Skin of body (tissue), 3 donors: ENCODE measurements around the gene IFT88. TPM values are rescaled to one million over a fixed set of nuclear protein-coding genes. Genes with fewer than 3 reads are reported as not detected.
A peak's percentile ranks its signal among the peaks of the same experiment; 100 is the strongest.

Source experiments
- DNase-seq: peaks from one replicate; lab custom pipeline; 2025; lab: John Stamatoyannopoulos, UW
- small RNA-seq: library from RNA; depleted of rRNA; stranded (forward); fragments of <200 nt; gene quantifications from one replicate; pipeline ENCODE3, GENCODE V24; 2014; ENCODE audit warnings: low replicate concordance
- total RNA-seq: library from RNA; depleted of rRNA; stranded (reverse); fragments of >200 nt; gene quantifications from one replicate; pipeline ENCODE4 v1.2.3, GENCODE V29; 2014

IFT88 gene
- total RNA-seq, 1 donor from 2014 or later, result 21.1 TPM

DNA sequence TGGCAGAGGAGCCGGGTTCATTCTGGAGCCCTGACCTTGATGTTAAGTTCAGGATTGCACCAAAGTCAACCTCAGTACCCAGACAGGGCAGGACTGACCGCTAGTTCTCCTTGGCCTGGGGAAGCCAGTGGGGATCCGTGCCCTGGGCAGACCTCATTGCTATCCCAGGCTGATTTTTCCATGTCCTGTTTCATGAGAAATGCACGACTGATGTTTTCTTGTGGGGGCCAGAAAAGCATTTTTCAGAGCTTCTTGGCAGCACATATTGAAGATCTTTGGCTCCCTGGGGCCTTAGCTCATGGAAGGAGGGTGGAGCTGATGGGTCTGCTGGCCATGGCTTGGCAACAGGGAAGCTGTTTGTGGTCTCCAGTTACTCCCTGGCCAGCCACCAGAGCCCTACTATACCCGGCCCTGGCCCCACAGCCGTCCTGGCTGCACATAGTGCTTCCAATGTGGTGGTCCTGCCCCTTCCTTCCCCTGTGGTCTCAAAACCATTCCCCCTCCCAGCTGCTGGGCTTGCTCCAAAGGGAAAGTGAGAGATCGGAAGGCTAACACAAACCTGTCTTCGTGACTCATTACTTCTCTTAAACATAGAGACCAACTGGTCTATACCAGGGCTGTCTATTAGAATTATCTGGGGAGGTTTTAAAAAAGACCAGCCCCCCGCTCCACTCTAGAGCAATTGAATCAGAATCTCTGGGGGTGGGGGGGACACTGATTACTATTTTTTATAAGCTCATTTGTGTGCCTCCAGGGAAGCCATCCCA is 147.8 kb downstream of the IFT88 start:
- peak; percentile 94 for DNase-seq

- DNase-seq, result peak; percentile 47
Observed at GRCh38 chr13:20715330-20715712, 148.4 kb downstream of the IFT88 start.

GRCh38 chr13:20716951-20717350 is 150.0 kb downstream of the IFT88 start:
- no peak for DNase-seq

DNA sequence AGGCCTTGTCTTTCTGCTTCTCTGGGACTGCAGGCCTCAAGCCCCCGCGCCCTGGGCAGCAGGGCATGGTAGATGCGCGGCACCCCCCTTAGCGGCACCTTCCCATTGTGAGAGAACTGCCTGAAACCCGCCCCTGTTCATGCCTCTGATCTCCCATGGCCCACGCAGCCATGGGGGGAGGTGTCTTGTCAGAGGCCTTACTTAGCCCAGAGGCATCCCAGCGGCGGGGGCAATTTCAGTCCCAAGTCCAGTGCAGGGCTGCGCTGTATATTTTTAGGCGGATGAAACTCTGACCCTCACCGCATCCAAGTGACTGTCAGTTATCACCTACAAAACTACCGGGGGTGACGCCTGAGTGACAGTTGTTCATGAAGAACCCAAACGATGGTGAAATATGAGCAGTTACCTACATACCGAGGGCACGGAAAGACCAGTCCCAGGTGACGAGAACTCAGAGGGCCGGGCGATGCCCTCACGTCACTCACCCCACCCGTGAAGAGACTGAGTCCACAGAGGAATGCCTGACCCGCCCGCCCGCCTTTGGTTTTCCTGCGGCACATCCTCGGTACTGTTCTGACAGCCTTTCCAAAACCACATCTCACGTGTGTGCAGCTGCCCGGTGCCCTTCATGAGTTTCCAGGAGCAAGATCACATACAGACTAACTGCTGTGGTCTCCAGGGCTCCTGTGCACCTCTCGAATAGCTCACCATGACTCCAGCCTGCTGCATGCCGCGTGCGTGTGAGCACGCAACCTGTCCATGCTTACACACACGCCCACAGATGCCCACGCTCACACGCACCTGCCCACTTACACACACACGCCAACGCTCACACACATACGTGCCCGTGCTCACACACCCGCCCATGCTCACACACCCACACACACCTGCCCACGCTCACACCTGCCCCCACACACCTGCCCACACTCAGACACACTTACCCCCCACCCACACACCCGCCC is 150.9 kb downstream of the IFT88 start:
- DNase-seq, result no peak

GRCh38 chr13:20718958-20719566 is 152.1 kb downstream of the IFT88 start:
- no peak for DNase-seq

DNA sequence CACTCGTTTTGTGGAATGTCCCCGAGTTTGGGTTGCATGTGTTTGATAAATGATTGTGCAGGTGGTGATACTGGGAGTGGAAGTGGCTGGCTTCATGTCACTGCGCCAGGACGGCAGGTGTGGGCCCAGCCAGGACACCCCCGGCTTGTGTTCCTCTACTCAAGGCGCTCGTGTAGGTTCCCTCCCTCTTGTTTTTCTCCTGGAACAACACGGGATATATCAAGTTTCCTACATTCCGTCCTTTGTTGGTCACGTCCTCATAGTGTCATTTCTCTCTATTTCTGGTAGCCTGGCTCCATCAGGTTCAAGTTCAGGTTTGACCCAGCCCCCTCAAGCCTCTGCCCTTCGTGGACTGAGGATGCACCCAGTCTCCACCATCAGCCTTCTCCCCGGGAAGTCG is 152.8 kb downstream of the IFT88 start:
- DNase-seq, result no peak

- DNase-seq, result no peak
Observed at GRCh38 chr13:20720499-20720898, 153.5 kb downstream of the IFT88 start.

- DNase-seq, result no peak
Observed at GRCh38 chr13:20721058-20721453, 154.1 kb downstream of the IFT88 start.

- DNase-seq, result no peak
Observed at GRCh38 chr13:20721454-20722357, 154.7 kb downstream of the IFT88 start.

DNA sequence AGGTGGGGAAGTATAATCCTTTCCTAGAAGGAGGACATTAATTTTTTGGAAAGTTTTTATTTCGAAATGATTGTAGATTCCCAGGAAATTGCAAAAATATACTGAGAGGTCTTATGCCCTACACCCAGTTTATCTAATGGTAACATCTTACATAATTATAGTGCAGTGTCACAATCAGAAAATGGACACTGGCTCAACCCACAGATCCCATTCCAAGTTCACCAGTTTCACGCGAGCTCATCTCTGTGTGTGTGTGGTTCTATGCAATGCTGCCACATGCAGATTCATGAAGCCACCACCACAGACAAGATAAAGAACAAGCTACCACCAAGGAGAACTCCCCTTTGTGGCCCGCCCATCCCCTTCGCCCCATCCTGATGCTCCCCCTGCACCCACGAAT is 160.9 kb downstream of the IFT88 start:
- DNase-seq, result no peak

- peak; percentile 80 for DNase-seq
Observed at GRCh38 chr13:20728579-20729311, 161.8 kb downstream of the IFT88 start.

GRCh38 chr13:20729633-20730585 is 163.0 kb downstream of the IFT88 start:
- DNase-seq, result no peak

DNA sequence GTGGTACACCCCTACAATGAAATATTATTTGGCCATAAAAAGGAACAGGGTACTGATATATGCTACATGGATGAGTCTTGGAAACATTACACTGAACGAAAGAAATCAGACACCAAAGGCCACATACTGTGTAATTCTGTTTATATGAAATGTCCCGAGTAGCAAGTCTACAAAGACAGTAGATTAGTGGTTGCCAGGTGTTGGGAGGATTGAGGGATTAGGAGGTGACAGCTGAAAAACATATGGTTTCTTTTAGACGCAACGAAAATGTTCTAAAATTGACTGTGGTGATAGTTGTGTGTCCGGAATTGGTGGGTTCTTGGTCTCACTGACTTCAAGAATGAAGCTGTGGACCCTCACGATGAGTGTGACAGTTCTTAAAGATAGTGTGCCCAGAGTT is 171.7 kb downstream of the IFT88 start:
- DNase-seq, result no peak

- no peak for DNase-seq
Observed at GRCh38 chr13:20740021-20740420, 173.1 kb downstream of the IFT88 start.

Small RNA genes within 50 kb of the gene (small RNA-seq; reads per million reads assigned to genes)
- not detected for gene RNU2-7P

Other genes starting within 250 kb of the IFT88 start
- 30.5 TPM for gene CRYL1, start 41.3 kb upstream of the IFT88 start, total RNA-seq
- 5.9 TPM for gene IL17D, start 136.5 kb downstream of the IFT88 start, total RNA-seq
- gene EEF1AKMT1, start 206.8 kb downstream of the IFT88 start, total RNA-seq, result 12.9 TPM